Endometrial microvascular endothelial cells (primary cell): ENCODE measurements around the gene RPL13A. TPM values are rescaled to one million over a fixed set of nuclear protein-coding genes. Genes with fewer than 3 reads are reported as not detected.

Experiments
- in situ Hi-C: cut with HindIII; loops from 2 replicates; pipeline ENCODE4 v1.10.0; 2017; ENCODE audit warnings: low sequenced_read_pairs, low pct_unique_long_range_greater_than_20kb; ENCODE audit errors: inconsistent ontology term
- total RNA-seq: library from RNA; depleted of rRNA; stranded (reverse); fragments of >200 nt; gene quantifications from one replicate; pipeline ENCODE4 v1.2.3, GENCODE V29; 2015; ENCODE audit errors: inconsistent ontology term

RPL13A gene
- total RNA-seq, 1 donor from 2014 or later, result 2,035 TPM

GRCh38 chr19:49533551-49534488 is 46.4 kb downstream of the RPL13A start:
- in situ Hi-C loops, result no loop called here

- in situ Hi-C loops, result no loop called here
Measured at GRCh38 chr19:49534632-49535385, 47.4 kb downstream of the RPL13A start.

DNA sequence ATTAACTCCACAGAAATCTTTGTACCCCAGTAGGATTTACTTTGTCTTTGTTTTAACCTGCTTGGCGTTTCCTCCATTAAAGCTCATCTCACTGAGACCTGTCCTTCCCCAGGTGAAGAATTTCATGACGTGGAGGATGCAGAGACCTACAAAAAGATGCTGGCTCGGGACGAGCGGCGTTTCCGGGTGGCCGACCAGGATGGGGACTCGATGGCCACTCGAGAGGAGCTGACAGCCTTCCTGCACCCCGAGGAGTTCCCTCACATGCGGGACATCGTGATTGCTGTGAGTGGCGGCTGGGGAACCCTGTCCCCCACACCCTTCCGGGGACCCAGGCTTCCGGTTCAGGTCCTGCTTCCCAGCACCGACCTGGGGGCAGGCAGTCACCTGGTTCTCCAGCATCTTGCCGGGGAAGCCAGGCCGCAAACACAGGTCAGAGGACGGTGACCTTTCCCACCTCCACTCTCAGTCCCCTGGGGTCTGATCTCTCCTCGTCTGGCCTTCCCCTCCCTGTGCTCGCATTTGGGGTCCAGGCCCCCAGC is 49.6 kb downstream of the RPL13A start:
- in situ Hi-C loops, result no loop called here

DNA sequence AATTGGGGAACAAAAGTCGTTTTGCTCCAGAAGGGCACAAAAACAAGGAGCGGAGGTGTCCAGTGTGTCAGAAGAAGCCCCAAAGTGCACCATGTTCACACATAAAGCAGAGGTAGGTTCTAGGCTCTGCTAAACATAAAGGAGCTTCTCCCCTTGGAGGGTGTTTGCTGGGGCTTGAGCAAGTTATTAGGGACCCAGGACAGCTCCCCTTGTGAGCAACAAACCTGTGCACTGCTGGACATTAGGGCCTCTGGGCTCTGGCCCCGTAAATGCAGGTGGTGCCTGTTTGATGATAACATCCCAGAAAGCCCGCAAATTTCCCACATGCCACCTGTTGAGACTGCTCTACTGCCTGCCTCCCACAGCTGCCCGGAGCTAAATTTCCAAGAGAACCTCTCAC is 51.2 kb downstream of the RPL13A start:
- in situ Hi-C loops, result no loop called here

DNA sequence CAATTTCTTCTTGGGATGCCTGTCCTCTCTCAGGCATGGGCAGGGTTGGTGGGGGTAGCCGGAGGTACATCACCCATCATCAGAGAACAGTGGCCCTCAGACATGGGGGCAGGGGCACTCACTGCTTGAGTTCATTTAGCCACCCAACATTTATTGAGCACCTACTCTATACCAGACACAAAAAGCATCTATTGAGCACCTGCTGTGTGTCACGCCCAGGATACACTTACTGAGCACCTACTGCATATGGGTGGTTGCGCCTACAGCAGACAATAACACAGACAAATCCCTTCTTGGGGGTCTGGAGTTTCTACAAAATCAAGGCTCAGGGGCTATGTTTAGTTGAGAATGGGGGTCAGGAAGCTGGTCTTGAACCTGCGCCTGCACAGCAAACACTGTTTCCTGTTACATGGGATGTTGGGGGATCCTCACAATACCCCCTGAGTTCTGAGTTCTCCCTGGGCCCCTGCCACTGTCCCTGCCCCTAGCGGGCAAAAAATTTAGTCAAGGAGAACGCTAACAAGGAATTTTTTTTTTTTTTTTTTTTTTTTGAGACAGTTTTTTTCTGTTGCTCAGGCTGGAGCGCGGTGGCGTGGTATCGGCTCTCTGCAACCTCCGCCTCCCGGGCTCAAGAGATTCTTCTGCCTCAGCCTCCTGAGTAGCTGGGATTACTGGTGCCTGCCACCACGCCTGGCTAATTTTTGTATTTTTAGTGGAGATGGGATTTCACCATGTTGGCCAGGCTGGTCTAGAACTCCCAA is 52.0 kb downstream of the RPL13A start:
- in situ Hi-C loops, result no loop called here

Other genes starting within 250 kb of the RPL13A start
- not detected for gene SLC6A16, start 162.4 kb upstream of the RPL13A start, total RNA-seq
- gene CD37, start 152.2 kb upstream of the RPL13A start, total RNA-seq, result not detected
- gene TEAD2, start 125.2 kb upstream of the RPL13A start, total RNA-seq, result 86.6 TPM
- not detected for gene DKKL1, start 123.7 kb upstream of the RPL13A start, total RNA-seq
- gene KASH5, start 99.4 kb upstream of the RPL13A start, total RNA-seq, result not detected
- gene PTH2, start 64.2 kb upstream of the RPL13A start, total RNA-seq, result not detected
- gene GFY, start 62.2 kb upstream of the RPL13A start, total RNA-seq, result not detected
- not detected for gene SLC17A7, start 46.1 kb upstream of the RPL13A start, total RNA-seq
- gene PIH1D1, start 35.8 kb upstream of the RPL13A start, total RNA-seq, result 97.7 TPM
- 67.4 TPM for gene ALDH16A1, start 34.4 kb upstream of the RPL13A start, total RNA-seq
- gene FLT3LG, start 13.4 kb upstream of the RPL13A start, total RNA-seq, result 2.6 TPM
- 3,348 TPM for gene RPS11, start 8.8 kb downstream of the RPL13A start, total RNA-seq
- 93.4 TPM for gene FCGRT, start 25.1 kb downstream of the RPL13A start, total RNA-seq
- 38.2 TPM for gene RCN3, start 40.4 kb downstream of the RPL13A start, total RNA-seq
- 107 TPM for gene NOSIP, start 92.9 kb downstream of the RPL13A start, total RNA-seq
- gene PRRG2, start 93.7 kb downstream of the RPL13A start, total RNA-seq, result not detected
- 7.5 TPM for gene PRR12, start 103.6 kb downstream of the RPL13A start, total RNA-seq
- 45.0 TPM for gene RRAS, start 152.5 kb downstream of the RPL13A start, total RNA-seq
- 73.5 TPM for gene SCAF1, start 154.6 kb downstream of the RPL13A start, total RNA-seq
- 81.9 TPM for gene IRF3, start 178.2 kb downstream of the RPL13A start, total RNA-seq
- 51.6 TPM for gene BCL2L12, start 178.3 kb downstream of the RPL13A start, total RNA-seq
- gene PRMT1, start 189.7 kb downstream of the RPL13A start, total RNA-seq, result 456 TPM
- gene ADM5, start 202.0 kb downstream of the RPL13A start, total RNA-seq, result not detected
- 9.6 TPM for gene CPT1C, start 203.5 kb downstream of the RPL13A start, total RNA-seq